ENCODE data around the gene SDK2.

Gene SDK2

GRCh38 chr17:73584049-73584448 is 60.2 kb downstream of the SDK2 start:
- no peak for DNase-seq

- DNase-seq: no peak
These were observed 61.4 kb downstream of the SDK2 start for GRCh38 chr17:73582821-73583220.

DNA sequence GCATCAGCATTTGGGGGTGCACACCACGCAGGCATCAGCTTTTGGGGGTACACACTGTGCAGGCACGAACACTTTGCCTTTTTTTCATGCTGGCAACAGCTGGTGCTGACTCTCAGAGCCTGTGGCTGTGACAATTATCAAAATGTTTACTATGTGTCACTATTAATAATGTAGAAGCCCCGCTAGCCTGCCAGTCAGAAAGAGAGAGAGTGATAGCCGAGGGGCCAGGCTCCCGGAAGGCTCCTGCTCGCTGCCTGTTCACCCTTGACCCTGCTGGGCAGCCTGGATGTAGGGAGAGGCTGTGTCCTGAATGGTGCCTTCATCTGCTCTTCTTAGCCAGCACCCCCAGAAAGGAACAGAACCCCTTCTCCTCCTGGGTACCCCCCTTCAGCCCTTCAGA is 61.9 kb downstream of the SDK2 start:
- no peak for DNase-seq

- no peak for DNase-seq
These were observed 62.9 kb downstream of the SDK2 start for GRCh38 chr17:73581379-73581778.

DNA sequence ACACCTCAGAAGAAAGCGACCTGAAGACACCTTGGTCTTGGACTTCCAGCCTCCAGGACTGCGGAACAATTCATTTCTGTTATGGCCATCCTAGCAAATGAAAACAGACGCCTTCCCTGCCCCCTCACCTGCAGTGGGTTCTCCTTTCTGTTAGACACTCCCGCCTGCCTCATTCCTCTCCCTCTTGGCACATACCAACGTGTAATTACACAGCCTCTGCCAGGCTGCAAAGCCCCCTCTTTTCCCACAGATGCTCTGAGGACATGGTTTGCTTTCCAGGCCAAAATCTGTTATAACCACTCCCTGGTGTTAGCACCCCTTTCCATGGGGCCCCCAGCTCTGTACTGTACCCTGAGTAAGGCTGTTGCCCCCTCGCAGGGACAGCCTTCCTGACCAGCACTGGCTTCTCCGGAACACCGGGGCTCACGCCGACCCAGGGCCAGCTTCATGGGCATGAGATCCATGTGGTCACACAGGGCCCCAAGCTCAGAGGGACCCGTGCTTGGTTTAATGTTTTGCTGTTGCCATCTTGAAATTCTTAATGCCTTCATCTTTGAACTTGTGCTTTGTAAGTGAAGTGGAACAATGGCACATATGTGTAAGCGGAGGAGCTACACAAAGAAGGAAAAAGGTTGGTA is 64.1 kb downstream of the SDK2 start:
- no peak for DNase-seq

- DNase-seq: no peak
These were observed 67.6 kb downstream of the SDK2 start for GRCh38 chr17:73576556-73577098.

GRCh38 chr17:73575470-73576221 is 68.6 kb downstream of the SDK2 start:
- no peak for DNase-seq

DNA sequence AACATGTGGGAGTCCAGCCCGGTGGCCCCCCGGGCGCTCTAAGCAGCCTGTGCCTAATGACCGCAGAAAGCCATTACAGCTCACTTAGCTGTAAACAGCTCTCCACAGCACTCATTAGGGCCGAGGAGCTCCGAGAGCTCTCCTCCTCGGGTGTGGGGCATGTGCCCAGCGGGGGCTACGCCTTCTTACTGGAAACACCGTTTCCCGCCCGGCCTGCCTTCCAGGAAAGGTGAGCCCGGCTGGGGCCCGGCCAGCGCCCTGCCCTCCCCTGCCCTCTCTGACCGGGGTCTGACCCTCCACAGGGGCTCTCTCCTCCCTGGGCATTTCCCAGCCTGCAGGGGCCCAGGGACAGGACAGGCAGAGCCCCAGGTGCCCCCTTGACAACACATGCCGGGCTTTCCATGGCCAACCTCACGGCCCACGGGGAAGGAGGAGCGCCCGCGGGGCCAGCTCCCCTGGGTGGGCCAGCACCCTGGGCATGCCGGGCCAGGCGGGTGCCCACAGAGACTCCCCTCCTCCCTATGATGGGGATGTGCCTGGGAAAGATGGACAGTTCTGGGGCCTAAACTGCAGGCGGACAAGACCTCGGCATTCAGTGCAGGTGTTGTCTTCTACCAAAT is 72.6 kb downstream of the SDK2 start:
- no peak for DNase-seq

GRCh38 chr17:73569762-73570319 is 74.4 kb downstream of the SDK2 start:
- no peak for DNase-seq

DNA sequence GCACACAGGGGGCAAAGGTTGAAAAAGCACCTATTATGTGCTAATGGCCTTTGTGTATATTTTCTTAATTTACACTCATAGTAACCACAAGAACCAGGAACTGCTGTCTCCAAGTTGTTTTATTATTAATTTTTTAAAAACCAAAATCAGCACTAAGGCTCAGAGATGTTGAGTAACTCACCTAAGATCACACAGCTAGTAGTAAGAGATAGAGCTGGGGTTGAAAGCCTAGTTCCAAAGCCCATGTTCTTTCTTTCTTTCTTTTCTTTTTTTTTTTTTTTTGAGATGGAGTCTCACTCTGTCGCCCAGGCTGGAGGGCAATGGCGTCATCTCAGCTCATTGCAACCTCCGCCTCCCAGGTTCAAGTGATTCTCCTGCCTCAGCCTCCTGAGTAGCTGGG is 75.3 kb downstream of the SDK2 start:
- DNase-seq: no peak

DNA sequence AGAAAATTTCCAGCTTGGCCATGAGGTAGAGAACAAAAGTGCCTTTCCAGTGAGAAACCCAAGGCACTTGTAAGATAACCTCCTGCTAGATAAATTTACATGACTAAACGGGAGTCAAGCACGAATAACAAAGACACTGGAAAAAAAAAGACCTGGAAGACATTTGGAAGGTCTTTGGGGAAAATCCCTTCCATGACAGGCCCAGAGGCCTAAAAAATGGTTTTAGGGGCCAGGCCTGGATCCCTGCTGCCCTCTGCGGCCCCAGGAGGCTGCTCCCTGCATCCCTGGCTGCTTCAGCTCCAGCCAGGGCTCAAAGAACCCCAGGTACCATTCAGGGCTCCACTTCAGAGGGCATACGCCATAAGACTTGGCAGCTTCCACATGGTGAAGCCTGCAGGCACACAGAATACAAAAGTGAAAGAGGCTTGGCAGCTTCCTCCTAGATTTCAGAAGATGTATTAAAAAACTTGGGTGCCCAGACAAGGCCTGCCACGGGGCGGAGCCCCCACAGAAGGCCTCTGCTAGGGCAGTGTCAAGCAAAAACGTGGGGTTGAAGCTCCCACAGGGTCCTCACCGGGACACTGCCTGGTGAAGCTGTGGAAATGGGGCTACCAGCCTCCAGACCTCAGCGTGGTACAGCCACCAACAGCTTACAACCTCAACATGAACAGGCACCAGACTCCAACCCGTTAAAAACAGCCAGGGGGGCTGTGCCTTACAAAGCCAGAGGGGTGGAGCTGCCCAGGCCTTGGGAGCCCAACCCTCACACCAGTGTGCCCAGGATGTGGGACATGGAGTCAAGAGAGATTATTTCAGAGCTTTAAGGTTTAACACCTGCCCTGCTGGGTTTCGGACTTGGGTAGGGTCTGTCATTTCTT is 77.1 kb downstream of the SDK2 start:
- DNase-seq: no peak

DNA sequence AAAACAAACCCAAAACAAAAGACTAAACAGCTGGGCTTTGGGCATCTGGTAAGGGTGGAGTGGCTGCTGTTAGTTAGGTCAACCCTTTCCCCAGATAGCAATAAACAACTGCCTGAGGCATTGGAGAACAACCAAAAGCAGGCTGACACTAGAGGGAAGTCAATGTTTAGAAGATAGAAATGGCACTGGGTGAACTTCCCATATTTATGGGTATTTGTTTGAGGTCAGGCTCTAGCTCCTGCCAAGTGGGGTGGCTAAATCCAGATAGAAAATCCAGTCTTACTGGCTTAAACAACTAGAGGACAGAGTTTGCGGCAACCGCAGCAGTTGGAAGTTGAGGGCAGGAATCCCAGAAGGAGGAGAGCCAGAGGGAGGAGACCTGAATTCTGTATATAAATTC is 79.4 kb downstream of the SDK2 start:
- no peak for DNase-seq

GRCh38 chr17:73562896-73563295 is 81.3 kb downstream of the SDK2 start:
- DNase-seq: no peak

DNA sequence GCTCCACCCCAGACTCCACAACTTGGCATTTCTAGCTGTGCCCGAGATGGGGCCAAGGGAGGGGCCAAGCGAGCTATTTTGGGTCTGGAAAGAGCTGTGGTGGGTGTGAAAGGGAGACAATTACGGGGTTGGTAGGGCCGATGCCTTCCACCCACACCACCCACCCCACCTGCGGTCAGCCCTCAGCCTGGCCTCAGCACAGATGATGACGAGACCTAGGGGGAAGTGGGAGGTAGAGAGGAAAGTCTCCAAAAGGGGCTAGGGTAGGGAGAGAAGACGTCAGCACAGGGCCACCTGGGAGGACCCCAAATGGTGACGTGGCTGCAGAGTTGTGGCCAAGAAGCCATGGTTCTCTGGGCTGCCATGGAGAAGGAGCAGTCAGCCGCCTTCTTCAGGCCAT is 83.1 kb downstream of the SDK2 start:
- DNase-seq: no peak

DNA sequence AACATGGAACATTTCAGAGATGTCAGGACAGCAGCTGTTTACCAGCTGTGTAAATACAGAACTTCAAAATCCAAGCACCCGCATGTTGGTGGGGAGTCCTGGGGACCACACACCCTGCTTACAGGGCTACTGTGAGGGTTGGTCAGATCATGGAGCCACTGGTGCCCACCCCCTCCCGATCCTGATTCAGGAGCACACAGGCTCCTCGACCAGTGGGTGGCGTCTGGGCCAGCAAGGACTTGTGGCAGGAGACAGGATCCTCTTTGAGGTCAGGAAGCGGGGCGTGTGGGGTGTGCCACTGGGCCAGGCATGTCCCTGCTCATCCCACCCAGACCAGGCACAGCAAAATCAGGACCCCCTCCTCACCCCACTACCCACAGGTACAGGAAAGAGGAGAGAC is 83.6 kb downstream of the SDK2 start:
- DNase-seq: no peak

DNA sequence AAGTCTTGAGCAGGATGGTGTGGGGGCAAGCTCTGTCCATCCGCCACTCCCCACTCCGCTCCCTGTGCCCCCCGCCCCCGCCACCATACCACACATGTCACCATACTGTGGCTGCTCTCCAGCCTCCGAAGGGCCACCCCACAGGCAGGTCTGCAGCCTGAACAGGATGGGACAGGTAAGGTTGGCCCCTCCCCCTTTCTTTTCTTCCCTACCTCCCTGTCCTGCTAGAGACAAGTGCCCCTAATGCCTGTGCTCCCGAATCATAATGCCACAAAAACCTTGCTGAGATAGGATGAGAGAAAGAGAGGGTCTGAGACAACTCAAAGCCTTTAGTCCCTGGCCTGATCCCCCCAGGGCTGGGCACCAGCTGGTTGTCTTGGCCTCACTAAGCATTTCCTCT is 84.7 kb downstream of the SDK2 start:
- no peak for DNase-seq

- DNase-seq: no peak
These were observed 88.9 kb downstream of the SDK2 start for GRCh38 chr17:73555199-73555960.

GRCh38 chr17:73554498-73554897 is 89.7 kb downstream of the SDK2 start:
- no peak for DNase-seq

DNA sequence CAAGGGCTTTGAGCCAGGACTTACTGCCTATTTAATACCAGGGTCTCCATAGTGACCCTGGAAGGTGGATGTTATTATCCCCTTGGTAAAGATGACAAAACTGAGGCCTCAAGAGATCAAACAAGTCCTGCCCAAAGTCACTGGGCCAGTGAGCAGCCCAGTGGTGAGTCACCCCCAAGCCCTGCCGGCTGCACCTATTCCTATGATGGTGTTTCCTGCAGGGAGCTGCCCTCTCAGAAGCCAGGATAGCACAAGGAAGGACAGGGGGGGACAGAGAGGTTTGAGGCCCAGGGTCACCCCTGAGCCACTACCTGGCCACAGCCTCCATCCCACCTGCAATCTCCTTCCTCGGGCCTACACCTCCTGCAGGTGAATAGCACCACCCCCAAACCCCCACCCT is 90.9 kb downstream of the SDK2 start:
- no peak for DNase-seq

- no peak for DNase-seq
These were observed 91.8 kb downstream of the SDK2 start for GRCh38 chr17:73552300-73553048.

DNA sequence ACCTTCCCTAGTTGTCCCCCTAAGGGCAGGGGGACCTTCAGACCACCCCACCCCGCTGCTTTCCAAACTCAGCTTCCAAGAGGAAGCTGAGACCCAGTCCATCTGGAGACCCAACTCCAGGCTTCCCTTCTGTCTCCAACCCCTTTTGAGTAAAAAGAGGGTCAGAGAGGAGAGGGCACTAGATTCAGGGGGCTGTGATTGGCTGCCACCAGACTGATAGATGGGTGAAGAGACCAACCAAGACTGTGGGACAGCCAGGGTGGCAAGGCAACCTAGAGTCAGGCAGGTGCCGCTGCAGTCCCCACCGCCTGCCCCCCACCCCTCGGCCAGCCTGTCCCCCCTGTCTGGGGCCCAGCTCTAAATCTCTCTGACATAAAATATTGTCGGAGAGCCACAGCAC is 92.5 kb downstream of the SDK2 start:
- DNase-seq: no peak
